ENCODE measurements around the gene SPACA9.

GRCh38 chr9:132869266-132869665, 9.4 kb upstream of the SPACA9 start:
- TF ChIP-seq CTCF (IDR thresholded peaks at IDR 0.05; ENCODE audit: low read depth, low read length), result no peak
- TF ChIP-seq MAX (IDR thresholded peaks at IDR 0.05; ENCODE audit: low read depth, low read length), result no peak
- no peak for TF ChIP-seq POLR2A (IDR thresholded peaks at IDR 0.05; ENCODE audit: extremely low read depth, insufficient read length)
